Body of pancreas (tissue), 4 donors: Measurements from ENCODE around the gene ATXN10.

Source experiments
- POLR2A ChIP-seq, 3 donors: fragments of 450-650 bp; IDR thresholded peaks; one replicate each; pipeline ENCODE4 v1.6.1; 2016; ENCODE audit warnings: antibody characterized with exemption in 3 of 3, mild to moderate bottlenecking in 2 of 3
- TF ChIP-seq, protein P1 (sequence below), 7 experiments: fragments of 450-650 bp in 4 of 7; fragments of 200-600 bp in 3 of 7; sonication (generic) in 3 of 7; IDR thresholded peaks; one replicate each; pipeline ENCODE4 v1.5.1; 2016 to 2019; ENCODE audit warnings: antibody characterized with exemption in 7 of 7

DNA sequence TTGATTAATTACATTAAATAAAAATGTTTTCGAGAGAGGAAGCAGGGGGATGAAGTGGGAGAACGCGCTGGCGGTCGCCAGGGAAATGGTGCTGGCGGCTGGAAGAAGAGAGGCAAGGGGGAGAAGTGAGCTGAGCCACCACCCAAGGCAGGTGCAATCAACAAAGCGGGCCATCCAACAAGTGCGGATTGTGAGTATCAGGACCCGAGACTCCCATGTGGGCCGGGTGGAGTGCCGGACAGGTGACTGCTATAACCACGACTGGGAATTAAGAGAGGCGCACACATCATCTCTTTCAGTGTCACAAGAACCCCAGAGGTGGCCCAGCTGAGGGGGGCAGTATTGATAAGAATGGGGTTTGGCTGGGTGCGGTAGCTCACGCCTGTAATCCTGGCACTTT, 41.2 kb upstream of the ATXN10 start:
- TF ChIP-seq, protein P1, sequence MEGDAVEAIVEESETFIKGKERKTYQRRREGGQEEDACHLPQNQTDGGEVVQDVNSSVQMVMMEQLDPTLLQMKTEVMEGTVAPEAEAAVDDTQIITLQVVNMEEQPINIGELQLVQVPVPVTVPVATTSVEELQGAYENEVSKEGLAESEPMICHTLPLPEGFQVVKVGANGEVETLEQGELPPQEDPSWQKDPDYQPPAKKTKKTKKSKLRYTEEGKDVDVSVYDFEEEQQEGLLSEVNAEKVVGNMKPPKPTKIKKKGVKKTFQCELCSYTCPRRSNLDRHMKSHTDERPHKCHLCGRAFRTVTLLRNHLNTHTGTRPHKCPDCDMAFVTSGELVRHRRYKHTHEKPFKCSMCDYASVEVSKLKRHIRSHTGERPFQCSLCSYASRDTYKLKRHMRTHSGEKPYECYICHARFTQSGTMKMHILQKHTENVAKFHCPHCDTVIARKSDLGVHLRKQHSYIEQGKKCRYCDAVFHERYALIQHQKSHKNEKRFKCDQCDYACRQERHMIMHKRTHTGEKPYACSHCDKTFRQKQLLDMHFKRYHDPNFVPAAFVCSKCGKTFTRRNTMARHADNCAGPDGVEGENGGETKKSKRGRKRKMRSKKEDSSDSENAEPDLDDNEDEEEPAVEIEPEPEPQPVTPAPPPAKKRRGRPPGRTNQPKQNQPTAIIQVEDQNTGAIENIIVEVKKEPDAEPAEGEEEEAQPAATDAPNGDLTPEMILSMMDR (IDR thresholded peaks at IDR 0.05): no peak
- no peak for TF ChIP-seq POLR2A (IDR thresholded peaks at IDR 0.05)
